Sigmoid colon (tissue), 7 donors: ENCODE results near the gene MACROH2A1. TPM values are rescaled to one million over a fixed set of nuclear protein-coding genes. Genes with fewer than 3 reads are reported as not detected.

Source experiments
- DNase-seq: peaks from one replicate; pipeline ENCODE4 v3.0.0-alpha.2; 2019
- H3K27ac ChIP-seq, 4 donors: fragments of 200-600 bp; sonication (generic); one replicate each; pipeline ENCODE4 v1.5.1; 2016 to 2019; ENCODE audit warnings: mild to moderate bottlenecking in 1 of 4
- H3K27me3 ChIP-seq, 3 donors: fragments of 200-600 bp; sonication (generic); one replicate each; pipeline ENCODE4 v1.5.1; 2019; ENCODE audit warnings: mild to moderate bottlenecking in 1 of 3
- H3K36me3 ChIP-seq, 4 donors: fragments of 200-600 bp; sonication (generic); one replicate each; pipeline ENCODE4 v1.5.1; 2016 to 2019
- H3K4me1 ChIP-seq, 4 donors: fragments of 200-600 bp; sonication (generic); one replicate each; pipeline ENCODE4 v1.5.1; 2017 to 2019
- H3K4me3 ChIP-seq, 4 donors: fragments of 200-600 bp; sonication (generic); one replicate each; pipeline ENCODE4 v1.5.1; 2017 to 2019; ENCODE audit warnings: mild to moderate bottlenecking in 2 of 4, moderate library complexity in 1 of 4
- H3K9me3 ChIP-seq, 4 donors: fragments of 200-600 bp in 3 of 4; sonication (generic) in 3 of 4; one replicate each; pipeline versions ENCODE4 v1.5.1 to v1.6.1; 2013 to 2019
- EP300 ChIP-seq, 4 donors: sonication (generic); formaldehyde crosslinking; IDR thresholded peaks; one replicate each; pipeline ENCODE4 v1.6.1; 2017; ENCODE audit warnings: antibody characterized with exemption in 4 of 4
- POLR2A ChIP-seq, 2 donors: fragments of 450-650 bp; IDR thresholded peaks; one replicate each; pipeline ENCODE4 v1.6.1; 2016; ENCODE audit warnings: antibody characterized with exemption in 2 of 2, mild to moderate bottlenecking in 2 of 2, moderate library complexity in 2 of 2
- POLR2AphosphoS5 ChIP-seq, 4 donors: sonication (generic); formaldehyde crosslinking; IDR thresholded peaks; one replicate each; pipeline ENCODE4 v1.6.1; 2017; ENCODE audit warnings: antibody characterized with exemption in 4 of 4
- WGBS, 2 donors: extraction: QIAGEN DNeasy Blood & Tissue Kit; methylation state at CpG; one replicate each; pipeline ENCODE4 v1.1.7; 2013; 5-methylcytosine and 5-hydroxymethylcytosine counted together
- intact Hi-C: fragments of 100-400 bp; cut with DNase I; formaldehyde crosslinking; loops from one replicate; pipeline ENCODE4 v1.15.1; 2023
- polyA plus RNA-seq, 3 donors: library from polyadenylated mRNA; stranded (reverse); fragments of 200-250 nt; gene quantifications; one replicate each; pipeline ENCODE4 v1.2.3, GENCODE V29; 2013
- total RNA-seq, 4 donors: library from RNA; depleted of rRNA; stranded (reverse); fragments of >200 nt; gene quantifications; one replicate each; pipeline ENCODE4 v1.1.0, GENCODE V29; 2016
- TF ChIP-seq, protein P1 (sequence below), 4 experiments: fragments of 450-650 bp in 3 of 4; fragments of 200-600 bp in 1 of 4; IDR thresholded peaks; one replicate each; pipeline ENCODE4 v1.5.1; 2016 to 2019; ENCODE audit warnings: antibody characterized with exemption in 4 of 4, mild to moderate bottlenecking in 3 of 4, moderate library complexity in 2 of 4
- donor health status: healthy with polysubstance abuse.
- donor health status: Bipolar disorder and iron deficiency.
- donor health status: healthy.

Gene MACROH2A1
- total and polyA plus RNA-seq, 7 donors: 123 to 202 (median 175) TPM

DNA sequence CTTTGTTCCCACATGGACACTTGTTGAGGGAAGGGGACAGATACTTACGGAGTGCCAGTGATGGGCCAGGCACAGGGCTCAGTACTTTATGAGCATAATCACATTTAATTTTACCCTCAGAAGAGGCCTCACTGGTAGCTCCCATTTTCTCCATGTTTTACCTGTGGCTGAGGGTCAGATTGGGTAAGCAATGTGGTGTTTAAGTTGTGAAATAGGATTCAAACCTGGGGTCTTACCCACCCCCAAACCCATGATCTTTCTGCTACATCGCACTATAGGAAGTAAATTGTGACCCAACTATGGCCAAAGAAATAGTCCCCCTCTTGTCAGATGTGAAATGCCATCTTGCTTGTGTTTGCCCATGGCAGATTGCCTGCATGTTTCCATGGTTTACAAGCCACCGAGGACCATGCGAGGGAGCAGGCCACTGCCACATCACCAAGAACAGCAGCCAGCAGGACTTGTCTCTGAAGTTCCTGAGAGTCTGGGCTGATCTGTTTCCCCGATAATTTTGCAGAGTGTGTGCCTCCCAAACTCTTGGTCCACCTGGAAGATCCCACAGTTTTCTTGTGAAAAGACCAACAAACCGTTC, 95.4 kb downstream of the MACROH2A1 start:
- no peaks in the 10 kb centered on the region for H3K9me3 ChIP-seq
- TF ChIP-seq POLR2AphosphoS5 (IDR thresholded peaks at IDR 0.05) (no peak), POLR2A (IDR thresholded peaks at IDR 0.05) (no peak), EP300 (IDR thresholded peaks at IDR 0.05) (no peak)
- TF ChIP-seq, protein P1, sequence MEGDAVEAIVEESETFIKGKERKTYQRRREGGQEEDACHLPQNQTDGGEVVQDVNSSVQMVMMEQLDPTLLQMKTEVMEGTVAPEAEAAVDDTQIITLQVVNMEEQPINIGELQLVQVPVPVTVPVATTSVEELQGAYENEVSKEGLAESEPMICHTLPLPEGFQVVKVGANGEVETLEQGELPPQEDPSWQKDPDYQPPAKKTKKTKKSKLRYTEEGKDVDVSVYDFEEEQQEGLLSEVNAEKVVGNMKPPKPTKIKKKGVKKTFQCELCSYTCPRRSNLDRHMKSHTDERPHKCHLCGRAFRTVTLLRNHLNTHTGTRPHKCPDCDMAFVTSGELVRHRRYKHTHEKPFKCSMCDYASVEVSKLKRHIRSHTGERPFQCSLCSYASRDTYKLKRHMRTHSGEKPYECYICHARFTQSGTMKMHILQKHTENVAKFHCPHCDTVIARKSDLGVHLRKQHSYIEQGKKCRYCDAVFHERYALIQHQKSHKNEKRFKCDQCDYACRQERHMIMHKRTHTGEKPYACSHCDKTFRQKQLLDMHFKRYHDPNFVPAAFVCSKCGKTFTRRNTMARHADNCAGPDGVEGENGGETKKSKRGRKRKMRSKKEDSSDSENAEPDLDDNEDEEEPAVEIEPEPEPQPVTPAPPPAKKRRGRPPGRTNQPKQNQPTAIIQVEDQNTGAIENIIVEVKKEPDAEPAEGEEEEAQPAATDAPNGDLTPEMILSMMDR (IDR thresholded peaks at IDR 0.05): no peak
- no peak overlapping the region for H3K4me3 ChIP-seq
- no peaks in the 10 kb centered on the region for H3K36me3 ChIP-seq
- intact Hi-C loops: no loop called here
- 90 to 91% methylated on average over 6 of the region's 6 CpGs for WGBS, 2 donors
- no peaks in the 10 kb centered on the region for H3K27me3 ChIP-seq
- H3K27ac ChIP-seq: no peak overlapping the region
- H3K4me1 ChIP-seq: peaks cover 0 to 3% (median 0%) of the 10 kb centered on the region in 4 donors
- no peak for DNase-seq

DNA sequence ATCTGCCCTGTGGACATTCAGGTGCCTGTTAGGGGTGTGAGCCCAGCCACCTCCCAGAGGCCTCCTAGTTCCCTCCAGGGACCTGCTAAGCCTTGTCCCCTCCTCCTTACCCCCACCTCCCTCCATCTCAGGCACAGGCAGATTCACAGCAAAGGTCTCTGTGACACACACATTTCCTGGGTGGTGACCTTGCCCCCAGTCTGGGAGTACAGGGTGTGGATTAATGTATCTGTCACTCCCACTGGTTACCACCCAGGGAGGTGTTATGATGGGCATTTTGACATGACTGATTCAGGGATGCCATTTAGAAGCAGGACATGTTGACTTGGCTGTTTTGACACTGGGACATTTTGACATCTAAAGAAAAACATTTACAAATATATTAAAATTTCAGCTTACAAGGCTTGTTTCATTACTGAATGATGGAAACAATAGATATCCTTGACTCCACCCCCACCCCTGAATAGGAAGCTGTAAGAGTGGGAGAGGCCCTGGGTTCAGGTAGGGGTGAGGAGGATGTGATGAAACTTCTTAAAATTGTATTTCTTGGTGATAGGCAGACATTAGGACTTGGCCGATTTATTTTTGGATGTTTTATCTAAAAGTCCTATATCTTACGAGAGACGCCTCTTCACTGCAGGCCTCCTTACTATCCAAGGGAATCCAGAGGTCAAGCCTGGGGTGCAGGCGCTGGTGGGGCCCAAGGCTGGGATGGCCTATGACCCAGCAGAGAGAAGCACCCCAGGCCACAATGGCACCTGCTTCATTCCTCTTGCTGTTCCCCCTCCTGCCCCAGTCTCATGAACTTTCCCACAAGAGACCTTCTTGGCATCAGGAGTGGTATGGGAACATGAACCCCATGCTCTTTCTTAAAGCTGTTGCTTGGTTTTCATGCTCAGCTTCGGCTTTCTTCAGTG, 101.9 kb downstream of the MACROH2A1 start:
- intact Hi-C loops: no loop called here
- no peak for DNase-seq
- H3K36me3 ChIP-seq: no peaks in the 10 kb centered on the region
- no peaks in the 10 kb centered on the region for H3K27me3 ChIP-seq
- no peaks in the 10 kb centered on the region for H3K9me3 ChIP-seq
- TF ChIP-seq, protein P1 (IDR thresholded peaks at IDR 0.05): no peak
- TF ChIP-seq EP300 (IDR thresholded peaks at IDR 0.05): no peak
- no peak for TF ChIP-seq POLR2A (IDR thresholded peaks at IDR 0.05)
- no peak for TF ChIP-seq POLR2AphosphoS5 (IDR thresholded peaks at IDR 0.05)
- 98 to 99% methylated on average over 5 of the region's 5 CpGs for WGBS, 2 donors
- H3K4me3 ChIP-seq: no peak overlapping the region
- H3K4me1 ChIP-seq: no peaks in the 10 kb centered on the region
- no peak overlapping the region for H3K27ac ChIP-seq

DNA sequence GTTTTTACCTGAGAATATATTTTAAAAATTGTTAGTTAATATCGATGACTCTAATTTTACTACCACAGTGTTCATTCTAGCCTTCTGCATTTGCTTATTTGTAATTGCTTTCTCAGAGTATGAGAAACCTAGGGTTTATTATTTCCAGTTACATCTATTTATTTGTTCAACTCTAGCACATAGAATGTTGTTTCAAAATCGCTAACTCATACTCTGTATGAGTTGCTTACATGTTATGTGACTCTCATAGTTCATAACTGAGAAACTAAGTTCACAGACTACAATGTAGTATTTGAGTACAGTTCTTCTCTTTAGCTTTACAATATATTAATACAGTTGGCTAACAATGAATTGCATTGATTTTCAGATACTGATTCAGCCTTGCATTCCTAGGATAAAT, 103.2 kb downstream of the MACROH2A1 start:
- no peak overlapping the region for H3K27ac ChIP-seq
- H3K36me3 ChIP-seq: no peaks in the 10 kb centered on the region
- H3K9me3 ChIP-seq: no peaks in the 10 kb centered on the region
- TF ChIP-seq, protein P1 (IDR thresholded peaks at IDR 0.05): no peak
- no peak for TF ChIP-seq POLR2AphosphoS5 (IDR thresholded peaks at IDR 0.05)
- TF ChIP-seq EP300 (IDR thresholded peaks at IDR 0.05): no peak
- TF ChIP-seq POLR2A (IDR thresholded peaks at IDR 0.05): no peak
- no peaks in the 10 kb centered on the region for H3K4me1 ChIP-seq
- no peak overlapping the region for H3K4me3 ChIP-seq
- DNase-seq: no peak
- intact Hi-C loops: no loop called here
- H3K27me3 ChIP-seq: no peaks in the 10 kb centered on the region
- 88 to 90% methylated on average over 2 of the region's 2 CpGs for WGBS, 2 donors

DNA sequence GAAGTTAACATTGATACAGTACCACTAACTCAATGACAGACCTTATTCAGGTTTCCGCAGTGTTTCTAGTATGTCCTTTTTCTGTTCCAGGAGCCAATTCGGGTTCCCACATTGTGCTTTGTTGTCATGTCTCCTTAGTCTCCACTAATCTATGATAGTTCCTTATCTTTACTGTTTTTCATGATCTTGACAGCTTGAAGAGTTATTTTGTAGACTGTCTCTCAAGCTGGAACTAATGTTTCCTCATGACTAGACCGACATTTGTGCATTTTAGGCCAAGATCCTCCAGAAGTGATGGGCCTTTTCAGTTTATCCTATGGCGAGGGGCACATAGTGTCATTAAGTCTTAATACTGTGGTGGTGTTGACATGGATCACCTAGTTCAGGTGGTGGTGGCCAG, 104.2 kb downstream of the MACROH2A1 start:
- Histone ChIP-seq H3K9me3 (no peaks in the 10 kb centered on the region), H3K27me3 (no peaks in the 10 kb centered on the region), H3K4me1 (no peaks in the 10 kb centered on the region), H3K4me3 (no peak overlapping the region), H3K27ac (no peak overlapping the region), H3K36me3 (no peaks in the 10 kb centered on the region)
- no peak for TF ChIP-seq EP300 (IDR thresholded peaks at IDR 0.05)
- no peak for TF ChIP-seq POLR2AphosphoS5 (IDR thresholded peaks at IDR 0.05)
- no peak for TF ChIP-seq POLR2A (IDR thresholded peaks at IDR 0.05)
- 94 to 95% methylated on average over 4 of the region's 4 CpGs for WGBS, 2 donors
- intact Hi-C loops: no loop called here
- DNase-seq: no peak

DNA sequence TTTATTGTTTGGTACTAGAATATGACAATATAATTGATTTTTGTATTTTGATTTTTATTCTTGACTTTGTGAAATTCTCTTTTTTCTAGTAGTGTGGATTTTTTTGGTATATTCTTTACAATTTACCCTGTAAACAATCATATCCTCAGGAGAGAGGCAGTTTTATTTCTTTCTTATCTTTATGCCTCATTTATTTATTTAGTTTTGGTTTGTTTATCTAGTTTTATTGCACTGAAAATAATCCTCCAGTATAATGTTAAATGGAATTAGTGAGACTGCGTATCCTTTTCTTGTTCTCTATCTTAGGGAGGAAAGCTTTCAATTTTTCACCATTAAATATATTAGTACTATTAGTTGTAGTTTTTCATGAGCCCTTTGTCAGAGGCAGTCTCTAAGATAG, 109.4 kb downstream of the MACROH2A1 start:
- intact Hi-C loops: no loop called here
- WGBS, 2 donors: 16 to 65% methylated on average over 1 of the region's 1 CpG
- no peaks in the 10 kb centered on the region for H3K27me3 ChIP-seq
- no peaks in the 10 kb centered on the region for H3K36me3 ChIP-seq
- DNase-seq: no peak
- H3K27ac ChIP-seq: no peak overlapping the region
- TF ChIP-seq, protein P1 (IDR thresholded peaks at IDR 0.05): no peak
- TF ChIP-seq EP300 (IDR thresholded peaks at IDR 0.05) (no peak), POLR2A (IDR thresholded peaks at IDR 0.05) (no peak), POLR2AphosphoS5 (IDR thresholded peaks at IDR 0.05) (no peak)
- no peaks in the 10 kb centered on the region for H3K4me1 ChIP-seq
- peaks cover 0 to 3% (median 0%) of the 10 kb centered on the region in 4 donors for H3K9me3 ChIP-seq
- no peak overlapping the region for H3K4me3 ChIP-seq
